Liver (tissue), 9 donors: ENCODE measurements around the gene MECP2. TPM values are rescaled to one million over a fixed set of nuclear protein-coding genes. Genes with fewer than 3 reads are reported as not detected.

Experiments
- DNase-seq: peaks from one replicate; pipeline ENCODE4 v3.0.0-alpha.2; 2017; ENCODE audit warnings: low spot score
- H3K27ac ChIP-seq, 2 donors: one replicate each; pipeline ENCODE4 v1.7.0; 2013; ENCODE audit warnings: inconsistent platforms in 2 of 2, low read length in 2 of 2, control low read depth in 1 of 2, low read depth in 1 of 2, mild to moderate bottlenecking in 1 of 2
- H3K27me3 ChIP-seq, 4 donors: one replicate each; pipeline versions ENCODE4 v1.6.1 to v1.7.0; 2013; ENCODE audit warnings: low read length in 3 of 4, inconsistent platforms in 1 of 4, mild to moderate bottlenecking in 1 of 4, moderate library complexity in 1 of 4; ENCODE audit not compliant: control insufficient read depth in 4 of 4, insufficient read depth in 4 of 4
- H3K36me3 ChIP-seq, 4 donors: one replicate each; pipeline versions ENCODE4 v1.6.1 to v1.7.0; 2013; ENCODE audit warnings: low read length in 3 of 4, mild to moderate bottlenecking in 3 of 4, low read depth in 1 of 4, moderate library complexity in 1 of 4; ENCODE audit not compliant: control insufficient read depth in 4 of 4, insufficient read depth in 3 of 4
- H3K4me1 ChIP-seq, 4 donors: one replicate each; pipeline versions ENCODE4 v1.6.1 to v1.7.0; 2013; ENCODE audit warnings: low read length in 3 of 4, mild to moderate bottlenecking in 3 of 4, moderate library complexity in 1 of 4; ENCODE audit not compliant: control insufficient read depth in 4 of 4, insufficient read depth in 4 of 4
- H3K4me3 ChIP-seq, 3 donors: one replicate each; pipeline versions ENCODE4 v1.6.1 to v1.7.0; 2013; ENCODE audit warnings: low read length in 3 of 3, control low read depth in 1 of 3, low read depth in 1 of 3, mild to moderate bottlenecking in 1 of 3
- H3K9ac ChIP-seq, 2 donors: one replicate each; pipeline ENCODE4 v1.7.0; 2013; ENCODE audit warnings: low read length in 2 of 2, mild to moderate bottlenecking in 2 of 2, moderate library complexity in 2 of 2, control low read depth in 1 of 2, low read depth in 1 of 2
- H3K9me3 ChIP-seq, 4 donors: one replicate each; pipeline versions ENCODE4 v1.6.1 to v1.7.0; 2013; ENCODE audit warnings: low read length in 3 of 4; ENCODE audit not compliant: control insufficient read depth in 4 of 4
- FOXA1 ChIP-seq: IDR thresholded peaks from 2 replicates; pipeline ENCODE4 v1.6.1; 2016; ENCODE audit warnings: antibody characterized with exemption
- FOXA2 ChIP-seq: IDR thresholded peaks from 2 replicates; pipeline ENCODE4 v1.6.1; 2016; ENCODE audit warnings: antibody characterized with exemption
- HNF4A ChIP-seq, 2 donors: conservative IDR thresholded peaks; 2 replicates each; pipeline ENCODE4 v1.6.1; 2016; ENCODE audit warnings: antibody characterized with exemption in 2 of 2, mild to moderate bottlenecking in 2 of 2
- HNF4G ChIP-seq: IDR thresholded peaks from 2 replicates; pipeline ENCODE4 v1.6.1; 2016; ENCODE audit warnings: antibody characterized with exemption
- RAD21 ChIP-seq, 2 donors: IDR thresholded peaks; 2 replicates each; pipeline ENCODE4 v1.6.1; 2016; ENCODE audit warnings: antibody characterized with exemption in 2 of 2, mild to moderate bottlenecking in 2 of 2
- TAF1 ChIP-seq: conservative IDR thresholded peaks from 2 replicates; pipeline ENCODE4 v1.6.1; 2016; ENCODE audit warnings: antibody characterized with exemption, mild to moderate bottlenecking
- YY1 ChIP-seq: IDR thresholded peaks from 2 replicates; pipeline ENCODE4 v1.6.1; 2016; ENCODE audit warnings: antibody characterized with exemption, mild to moderate bottlenecking
- WGBS: extraction: QIAGEN DNeasy Blood & Tissue Kit; methylation state at CpG from one replicate; pipeline ENCODE4 v1.1.7; 2013; 5-methylcytosine and 5-hydroxymethylcytosine counted together
- polyA plus RNA-seq, 2 donors: library from polyadenylated mRNA; stranded (reverse) in 1 of 2; unstranded in 1 of 2; fragments of 200-250 nt in 1 of 2; fragments of >200 nt in 1 of 2; fragmentation: Nextera tagmentation in 1 of 2; extraction: Ambion mirVana in 1 of 2; gene quantifications; one replicate each; pipeline versions ENCODE4 v1.2.1 to v1.2.3, GENCODE V29; 2013 to 2015
- total RNA-seq, 2 donors: library from RNA; depleted of rRNA; stranded (reverse); fragments of >200 nt; gene quantifications; one replicate each; pipeline ENCODE4 v1.2.3, GENCODE V29; 2014
- TF ChIP-seq, protein P1 (sequence below): fragments of 150-350 bp; IDR thresholded peaks from 2 replicates; pipeline ENCODE4 v1.5.1; 2017; ENCODE audit warnings: improper control_type of control experiment, low read depth, low read length; ENCODE audit not compliant: missing input control
- TF ChIP-seq, protein P2 (sequence below): IDR thresholded peaks from 2 replicates; pipeline ENCODE4 v1.6.1; 2016; ENCODE audit warnings: antibody characterized with exemption
- donor health status: healthy.
- donor health status: healthy.
- donor health status: healthy.
- donor health status: healthy.
- donor health status: healthy.

The MECP2 gene
- total and polyA plus RNA-seq, 4 donors: 6.9 to 22.0 (median 10.0) TPM

DNA sequence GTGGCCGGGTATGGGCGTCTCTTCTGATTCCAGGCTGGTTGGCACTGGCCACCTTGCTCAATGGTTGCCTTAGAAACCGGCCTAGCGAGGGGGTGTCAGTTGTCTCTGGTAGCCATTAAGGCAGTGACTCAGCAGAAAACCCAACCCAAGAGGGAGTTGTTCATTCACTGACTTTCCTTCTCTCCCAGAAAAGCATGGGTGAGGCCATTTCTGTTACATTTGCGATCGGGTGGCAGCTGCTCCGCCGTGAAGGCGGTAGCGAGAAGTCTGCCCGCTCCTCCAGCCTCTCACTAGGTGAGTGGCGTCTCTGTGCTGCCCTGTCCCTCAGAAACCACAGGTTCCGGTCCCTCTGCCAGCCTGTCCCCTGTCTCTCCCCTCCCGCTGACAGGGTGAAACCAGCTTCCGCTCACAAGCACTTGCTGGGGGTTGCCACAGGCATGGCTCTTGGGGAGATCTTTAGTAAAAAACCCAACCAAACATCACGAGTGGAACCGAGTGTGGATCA is 95.2 kb downstream of the MECP2 start:
- H3K4me1 ChIP-seq: no peaks in the 10 kb centered on the region

DNA sequence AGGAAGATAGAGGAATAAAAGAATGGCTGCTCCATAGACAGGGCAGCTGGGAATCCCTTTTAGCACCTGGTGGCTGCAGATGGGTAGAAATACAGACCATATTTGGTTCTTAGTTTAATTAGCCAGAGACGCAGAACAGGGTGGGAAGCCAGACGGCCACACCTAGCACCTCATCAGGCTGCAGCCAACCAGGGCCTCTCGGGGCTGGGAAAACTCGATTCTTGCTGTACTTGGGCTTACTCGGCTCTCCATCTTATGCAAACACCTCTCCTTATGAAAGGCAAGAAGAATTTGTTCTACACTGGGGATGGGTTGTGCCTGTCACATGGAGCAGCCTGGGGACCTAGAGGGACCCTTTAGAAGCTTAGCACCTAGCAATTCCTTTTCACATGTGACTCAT is 97.5 kb downstream of the MECP2 start:
- Histone ChIP-seq H3K9me3 (no peaks in the 10 kb centered on the region), H3K9ac (no peak overlapping the region), H3K4me1 (no peaks in the 10 kb centered on the region), H3K36me3 (no peaks in the 10 kb centered on the region), H3K4me3 (no peak overlapping the region), H3K27ac (no peak overlapping the region), H3K27me3 (no peaks in the 10 kb centered on the region)
- WGBS: 83% methylated on average over 5 of the region's 5 CpGs
- DNase-seq: no peak
- no peak for TF ChIP-seq HNF4A (conservative IDR thresholded peaks at IDR 0.05)
- TF ChIP-seq YY1: no peak
- TF ChIP-seq RAD21 (IDR thresholded peaks at IDR 0.05): no peak
- TF ChIP-seq, protein P1, sequence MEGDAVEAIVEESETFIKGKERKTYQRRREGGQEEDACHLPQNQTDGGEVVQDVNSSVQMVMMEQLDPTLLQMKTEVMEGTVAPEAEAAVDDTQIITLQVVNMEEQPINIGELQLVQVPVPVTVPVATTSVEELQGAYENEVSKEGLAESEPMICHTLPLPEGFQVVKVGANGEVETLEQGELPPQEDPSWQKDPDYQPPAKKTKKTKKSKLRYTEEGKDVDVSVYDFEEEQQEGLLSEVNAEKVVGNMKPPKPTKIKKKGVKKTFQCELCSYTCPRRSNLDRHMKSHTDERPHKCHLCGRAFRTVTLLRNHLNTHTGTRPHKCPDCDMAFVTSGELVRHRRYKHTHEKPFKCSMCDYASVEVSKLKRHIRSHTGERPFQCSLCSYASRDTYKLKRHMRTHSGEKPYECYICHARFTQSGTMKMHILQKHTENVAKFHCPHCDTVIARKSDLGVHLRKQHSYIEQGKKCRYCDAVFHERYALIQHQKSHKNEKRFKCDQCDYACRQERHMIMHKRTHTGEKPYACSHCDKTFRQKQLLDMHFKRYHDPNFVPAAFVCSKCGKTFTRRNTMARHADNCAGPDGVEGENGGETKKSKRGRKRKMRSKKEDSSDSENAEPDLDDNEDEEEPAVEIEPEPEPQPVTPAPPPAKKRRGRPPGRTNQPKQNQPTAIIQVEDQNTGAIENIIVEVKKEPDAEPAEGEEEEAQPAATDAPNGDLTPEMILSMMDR: no peak
- no peak for TF ChIP-seq FOXA1
- no peak for TF ChIP-seq HNF4G
- TF ChIP-seq, protein P2, sequence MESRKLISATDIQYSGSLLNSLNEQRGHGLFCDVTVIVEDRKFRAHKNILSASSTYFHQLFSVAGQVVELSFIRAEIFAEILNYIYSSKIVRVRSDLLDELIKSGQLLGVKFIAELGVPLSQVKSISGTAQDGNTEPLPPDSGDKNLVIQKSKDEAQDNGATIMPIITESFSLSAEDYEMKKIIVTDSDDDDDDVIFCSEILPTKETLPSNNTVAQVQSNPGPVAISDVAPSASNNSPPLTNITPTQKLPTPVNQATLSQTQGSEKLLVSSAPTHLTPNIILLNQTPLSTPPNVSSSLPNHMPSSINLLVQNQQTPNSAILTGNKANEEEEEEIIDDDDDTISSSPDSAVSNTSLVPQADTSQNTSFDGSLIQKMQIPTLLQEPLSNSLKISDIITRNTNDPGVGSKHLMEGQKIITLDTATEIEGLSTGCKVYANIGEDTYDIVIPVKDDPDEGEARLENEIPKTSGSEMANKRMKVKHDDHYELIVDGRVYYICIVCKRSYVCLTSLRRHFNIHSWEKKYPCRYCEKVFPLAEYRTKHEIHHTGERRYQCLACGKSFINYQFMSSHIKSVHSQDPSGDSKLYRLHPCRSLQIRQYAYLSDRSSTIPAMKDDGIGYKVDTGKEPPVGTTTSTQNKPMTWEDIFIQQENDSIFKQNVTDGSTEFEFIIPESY: no peak
- TF ChIP-seq FOXA2: no peak
- no peak for TF ChIP-seq TAF1

More for the DNA sequence above, 95.2 kb downstream of the MECP2 start:
- Histone ChIP-seq H3K36me3 (no peaks in the 10 kb centered on the region), H3K9me3 (no peaks in the 10 kb centered on the region), H3K4me3 (no peak overlapping the region), H3K27ac (no peak overlapping the region), H3K27me3 (no peaks in the 10 kb centered on the region), H3K9ac (no peak overlapping the region)
- TF ChIP-seq FOXA2 (no peak), YY1 (peak; percentile 16)
- no peak for DNase-seq
- WGBS: 83% methylated on average over 17 of the region's 17 CpGs

GRCh38 chrX:153999359-154000037 is 98.0 kb downstream of the MECP2 start:
- Histone ChIP-seq H3K9ac (no peak overlapping the region), H3K27me3 (no peaks in the 10 kb centered on the region), H3K4me1 (no peaks in the 10 kb centered on the region), H3K36me3 (no peaks in the 10 kb centered on the region), H3K9me3 (no peaks in the 10 kb centered on the region), H3K4me3 (no peak overlapping the region), H3K27ac (no peak overlapping the region)
- DNase-seq: no peak
- TF ChIP-seq HNF4A (conservative IDR thresholded peaks at IDR 0.05): no peak
- TF ChIP-seq FOXA1: no peak
- WGBS: 65% methylated on average over 19 of the region's 19 CpGs
